ENCODE results near the gene RPP30.
"Not testable (repeated sequence)": the region's sequence is repeated elsewhere in the genome, so short reads cannot be mapped to it uniquely, and the experiment has no call there.

The RPP30 gene

GRCh38 chr10:90880059-90880719, 8.4 kb downstream of the RPP30 start:
- H3K4me1 ChIP-seq (ENCODE audit: low read length); H3K27ac ChIP-seq (ENCODE audit: low read length); H3K27me3 ChIP-seq (ENCODE audit: low read depth, low read length); H4K20me1 ChIP-seq (ENCODE audit: insufficient read depth, low read length); H2AFZ ChIP-seq (ENCODE audit: low read depth, low read length); H3K4me2 ChIP-seq (ENCODE audit: low read length); H3K79me2 ChIP-seq (ENCODE audit: low read length); H3K4me3 ChIP-seq (ENCODE audit: low read length); H3K9me3 ChIP-seq (ENCODE audit: insufficient read depth, low read length); H3K9ac ChIP-seq (ENCODE audit: low read length): not testable (repeated sequence)
- peaks cover 30% of the 10 kb centered on the region for H3K36me3 ChIP-seq (replicated peaks; ENCODE audit: low read depth, low read length)
- peak; percentile 59 for TF ChIP-seq CTCF (IDR thresholded peaks at IDR 0.05; ENCODE audit: low read depth, low read length)

GRCh38 chr10:90884431-90884830, 12.7 kb downstream of the RPP30 start:
- Histone ChIP-seq H4K20me1 (ENCODE audit: insufficient read depth, low read length) (no peaks in the 10 kb centered on the region), H3K27me3 (ENCODE audit: low read depth, low read length) (no peaks in the 10 kb centered on the region), H3K9ac (ENCODE audit: low read length) (no peak overlapping the region), H3K4me2 (ENCODE audit: low read length) (no peak overlapping the region), H3K36me3 (replicated peaks; ENCODE audit: low read depth, low read length) (peaks cover 36% of the 10 kb centered on the region), H2AFZ (ENCODE audit: low read depth, low read length) (no peak overlapping the region), H3K9me3 (ENCODE audit: insufficient read depth, low read length) (no peaks in the 10 kb centered on the region), H3K79me2 (ENCODE audit: low read length) (no peaks in the 10 kb centered on the region), H3K4me3 (ENCODE audit: low read length) (no peak overlapping the region), H3K27ac (ENCODE audit: low read length) (no peak overlapping the region), H3K4me1 (ENCODE audit: low read length) (no peaks in the 10 kb centered on the region)
- TF ChIP-seq EZH2phosphoT487 (IDR thresholded peaks at IDR 0.05; ENCODE audit: low read depth) (no peak), CTCF (IDR thresholded peaks at IDR 0.05; ENCODE audit: low read depth, low read length) (no peak)

- Histone ChIP-seq H3K27me3 (ENCODE audit: low read depth, low read length) (no peaks in the 10 kb centered on the region), H3K79me2 (ENCODE audit: low read length) (no peaks in the 10 kb centered on the region), H4K20me1 (ENCODE audit: insufficient read depth, low read length) (no peaks in the 10 kb centered on the region), H3K27ac (ENCODE audit: low read length) (no peak overlapping the region), H3K9ac (ENCODE audit: low read length) (no peak overlapping the region), H3K4me1 (ENCODE audit: low read length) (no peaks in the 10 kb centered on the region), H3K4me2 (ENCODE audit: low read length) (no peak overlapping the region), H3K36me3 (replicated peaks; ENCODE audit: low read depth, low read length) (peaks cover 33% of the 10 kb centered on the region), H3K9me3 (ENCODE audit: insufficient read depth, low read length) (no peaks in the 10 kb centered on the region), H3K4me3 (ENCODE audit: low read length) (no peak overlapping the region), H2AFZ (ENCODE audit: low read depth, low read length) (no peak overlapping the region)
- TF ChIP-seq CTCF (IDR thresholded peaks at IDR 0.05; ENCODE audit: low read depth, low read length), result no peak
- no peak for TF ChIP-seq EZH2phosphoT487 (IDR thresholded peaks at IDR 0.05; ENCODE audit: low read depth)
Measured at GRCh38 chr10:90885176-90885575, 13.4 kb downstream of the RPP30 start.

DNA sequence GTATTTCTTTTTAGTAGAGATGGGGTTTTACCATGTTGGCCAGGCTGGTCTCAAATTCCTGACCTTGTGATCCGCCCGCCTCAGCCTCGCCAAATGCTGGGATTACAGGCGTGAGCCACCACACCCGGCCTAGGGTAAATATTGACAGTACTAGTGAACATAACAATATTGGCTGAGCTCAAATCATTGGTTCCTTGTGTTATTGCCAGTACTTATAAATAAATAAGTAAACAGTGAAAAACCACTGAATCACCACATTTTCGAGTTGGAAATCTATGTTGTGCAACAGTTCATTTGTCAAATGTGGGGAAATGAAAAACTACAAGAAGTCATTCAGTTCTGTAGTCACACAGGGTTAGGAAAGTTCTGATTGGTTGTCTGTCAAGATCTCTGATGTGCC, 15.8 kb downstream of the RPP30 start:
- H3K27ac ChIP-seq (ENCODE audit: low read length), result no peak overlapping the region
- H3K4me3 ChIP-seq (ENCODE audit: low read length), result no peak overlapping the region
- no peaks in the 10 kb centered on the region for H3K79me2 ChIP-seq (ENCODE audit: low read length)
- H2AFZ ChIP-seq (ENCODE audit: low read depth, low read length), result no peak overlapping the region
- peaks cover 41% of the 10 kb centered on the region for H3K36me3 ChIP-seq (replicated peaks; ENCODE audit: low read depth, low read length)
- H3K9ac ChIP-seq (ENCODE audit: low read length), result no peak overlapping the region
- H3K9me3 ChIP-seq (ENCODE audit: insufficient read depth, low read length), result no peaks in the 10 kb centered on the region
- TF ChIP-seq EZH2phosphoT487 (IDR thresholded peaks at IDR 0.05; ENCODE audit: low read depth) (no peak), CTCF (IDR thresholded peaks at IDR 0.05; ENCODE audit: low read depth, low read length) (no peak)
- H3K4me2 ChIP-seq (ENCODE audit: low read length), result no peak overlapping the region
- H4K20me1 ChIP-seq (ENCODE audit: insufficient read depth, low read length), result no peaks in the 10 kb centered on the region
- no peaks in the 10 kb centered on the region for H3K27me3 ChIP-seq (ENCODE audit: low read depth, low read length)
- no peaks in the 10 kb centered on the region for H3K4me1 ChIP-seq (ENCODE audit: low read length)
